Measurements from ENCODE around the gene SLC27A5. TPM values are rescaled to one million over a fixed set of nuclear protein-coding genes. Genes with fewer than 3 reads are reported as not detected.
A peak's percentile ranks its signal among the peaks of the same experiment; 100 is the strongest.

SLC27A5 gene
- total RNA-seq, 2 donors from 2014 or later = 5.4 to 9.9 TPM

DNA sequence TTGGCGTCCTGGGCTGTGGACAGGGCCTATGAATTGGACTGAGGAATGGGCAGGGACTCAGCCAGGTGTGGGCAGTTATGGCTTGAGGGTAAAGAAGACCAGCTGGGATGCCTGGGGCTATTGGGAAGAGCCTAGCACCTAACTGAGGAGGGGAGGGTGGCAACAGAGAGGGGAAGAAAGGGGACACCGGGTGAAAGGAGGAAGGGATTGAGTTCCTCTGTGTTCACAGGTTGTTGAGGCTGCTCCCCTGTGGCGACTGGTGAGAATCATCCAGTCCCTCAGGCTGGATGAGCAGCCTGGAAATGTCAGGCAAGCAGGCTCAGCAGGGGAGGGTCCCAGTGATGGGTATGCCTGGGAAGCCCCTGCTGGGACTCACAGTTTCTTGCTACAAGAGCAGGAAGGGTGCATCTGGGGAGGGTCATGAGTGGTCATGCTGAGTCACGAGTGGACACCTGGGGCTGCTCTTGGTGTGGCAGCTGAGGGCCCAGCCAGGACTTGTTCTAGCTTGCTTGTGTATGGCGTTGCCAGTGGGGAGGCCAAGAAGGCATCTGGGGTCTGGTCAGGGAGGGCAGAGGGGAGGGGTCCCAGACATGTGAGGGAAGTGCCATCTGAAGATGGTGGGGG, 43.5 kb downstream of the SLC27A5 start:
- Histone ChIP-seq H3K27ac (no peak overlapping the region), H3K9me3 (no peaks in the 10 kb centered on the region), H3K4me3 (no peak overlapping the region), H3K4me1 (peaks cover 18% of the 10 kb centered on the region), H3K27me3 (no peaks in the 10 kb centered on the region), H3K36me3 (replicated peaks in 1 of 2; ENCODE audit: insufficient read depth in 1 of 2, low read depth in 2 of 2) (peaks cover 0 to 12% of the 10 kb centered on the region in 2 donors)
- TF ChIP-seq POLR2A (IDR thresholded peaks at IDR 0.05) = no peak
- TF ChIP-seq, protein P1, sequence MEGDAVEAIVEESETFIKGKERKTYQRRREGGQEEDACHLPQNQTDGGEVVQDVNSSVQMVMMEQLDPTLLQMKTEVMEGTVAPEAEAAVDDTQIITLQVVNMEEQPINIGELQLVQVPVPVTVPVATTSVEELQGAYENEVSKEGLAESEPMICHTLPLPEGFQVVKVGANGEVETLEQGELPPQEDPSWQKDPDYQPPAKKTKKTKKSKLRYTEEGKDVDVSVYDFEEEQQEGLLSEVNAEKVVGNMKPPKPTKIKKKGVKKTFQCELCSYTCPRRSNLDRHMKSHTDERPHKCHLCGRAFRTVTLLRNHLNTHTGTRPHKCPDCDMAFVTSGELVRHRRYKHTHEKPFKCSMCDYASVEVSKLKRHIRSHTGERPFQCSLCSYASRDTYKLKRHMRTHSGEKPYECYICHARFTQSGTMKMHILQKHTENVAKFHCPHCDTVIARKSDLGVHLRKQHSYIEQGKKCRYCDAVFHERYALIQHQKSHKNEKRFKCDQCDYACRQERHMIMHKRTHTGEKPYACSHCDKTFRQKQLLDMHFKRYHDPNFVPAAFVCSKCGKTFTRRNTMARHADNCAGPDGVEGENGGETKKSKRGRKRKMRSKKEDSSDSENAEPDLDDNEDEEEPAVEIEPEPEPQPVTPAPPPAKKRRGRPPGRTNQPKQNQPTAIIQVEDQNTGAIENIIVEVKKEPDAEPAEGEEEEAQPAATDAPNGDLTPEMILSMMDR (IDR thresholded peaks at IDR 0.05) = no peak
- DNase-seq (no peak), ATAC-seq (no peak)
- 45 to 55% methylated on average over 5 of the region's 5 CpGs for WGBS, 2 donors
- intact Hi-C loops (cut with DNase I) = no loop called here

DNA sequence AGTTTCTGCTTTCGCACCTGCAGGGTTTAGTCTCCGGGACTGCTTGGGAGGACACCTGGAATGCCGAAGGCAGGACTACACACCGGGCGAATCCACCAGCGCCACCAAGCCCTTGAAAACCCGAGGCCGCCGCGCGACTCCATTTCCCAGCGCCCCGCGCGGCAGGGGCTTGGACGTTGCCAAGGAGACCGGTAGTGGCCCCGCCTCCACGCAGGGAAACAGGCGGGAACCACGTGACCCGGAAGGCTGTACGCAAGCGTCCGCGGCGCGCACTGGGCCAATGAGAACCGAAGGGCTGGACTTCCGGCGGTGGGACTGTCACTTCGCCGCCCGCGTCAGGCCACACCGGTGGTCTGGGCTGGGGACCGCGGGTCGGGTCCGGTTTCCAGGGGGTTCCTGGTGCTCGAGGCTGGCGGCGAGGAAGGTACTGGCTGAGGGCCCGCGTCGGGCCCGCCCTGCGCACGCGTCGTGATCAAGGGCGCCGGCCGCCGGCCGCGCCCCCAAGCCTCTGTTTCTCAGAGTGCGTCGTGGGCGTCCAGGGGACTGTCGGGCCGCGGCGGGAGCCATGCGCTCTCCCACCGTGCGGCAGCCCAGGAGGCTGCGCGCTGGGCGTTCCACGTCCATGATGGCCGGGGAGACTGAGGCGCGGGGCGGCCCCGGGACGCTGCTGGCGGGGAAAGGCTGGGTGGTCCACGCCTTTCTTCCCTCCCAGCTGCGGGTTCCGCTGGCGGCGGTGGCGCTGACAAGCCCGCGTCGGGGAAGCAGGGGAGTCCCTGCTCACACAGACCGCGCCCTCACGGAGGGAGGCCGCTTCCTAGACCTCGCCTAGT, 44.8 kb downstream of the SLC27A5 start, which contains the start of gene ZNF324:
Gene ZNF324, plus strand, starts transcription at position 321 of the 830 bp plus-strand sequence. CDS start 2,106 bp downstream, outside the sequence.
- Histone ChIP-seq H3K4me1 (peaks cover 18% of the 10 kb centered on the region), H3K27me3 (no peaks in the 10 kb centered on the region), H3K36me3 (replicated peaks in 1 of 2; ENCODE audit: insufficient read depth in 1 of 2, low read depth in 2 of 2) (peaks cover 0 to 8% of the 10 kb centered on the region in 2 donors), H3K4me3 (peak within 1 kb of the TSS; percentile 92 to 99), H3K27ac (peak within 1 kb of the TSS in 3 of 4 donors; percentile 35 to 81 (median 75)), H3K9me3 (no peaks in the 10 kb centered on the region)
- WGBS, 2 donors = 0% methylated on average over 1 to 88 of the region's 92 CpGs
- intact Hi-C loops (cut with DNase I) = no loop called here
- peak; percentile 98 to 99 (median 98) for DNase-seq
- TF ChIP-seq POLR2A (IDR thresholded peaks at IDR 0.05) = peak; percentile 19 to 62 (median 58)
- TF ChIP-seq, protein P1 (IDR thresholded peaks at IDR 0.05) = peak in 2 of 7 experiments; percentile 2 to 24
- ATAC-seq = peak; percentile 97

DNA sequence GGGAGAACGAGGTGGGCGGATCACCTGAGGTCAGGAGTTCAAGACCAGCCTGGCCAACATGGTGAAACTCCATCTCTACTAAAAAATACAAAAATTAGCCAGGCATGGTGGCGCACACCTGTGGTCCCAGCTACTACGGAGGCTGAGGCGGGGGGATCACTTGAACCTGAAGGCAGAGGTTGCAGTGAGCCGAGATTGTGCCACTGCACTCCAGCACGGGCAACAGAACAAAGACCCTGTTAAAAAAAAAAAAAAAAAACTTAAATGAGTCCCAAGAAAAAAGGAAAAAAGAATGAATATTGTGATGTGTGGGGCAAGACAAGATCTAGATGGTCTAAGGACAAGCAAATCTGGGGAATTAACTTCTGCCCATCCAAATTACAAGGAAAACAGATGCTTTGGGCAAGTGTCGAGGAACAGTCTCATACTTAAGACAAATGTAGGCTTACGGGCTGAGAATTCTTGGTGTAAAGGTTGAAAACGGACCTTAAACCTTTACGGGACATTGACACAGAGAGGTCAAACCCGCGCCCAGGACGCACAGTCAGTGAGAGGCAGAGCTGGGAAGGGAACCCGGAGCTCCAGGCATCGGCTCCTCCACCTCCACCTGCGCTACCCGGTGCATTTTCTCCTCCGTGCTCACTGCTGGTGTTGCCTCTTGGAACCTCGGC, 45.6 kb downstream of the SLC27A5 start:
- no peak for TF ChIP-seq POLR2A (IDR thresholded peaks at IDR 0.05)
- TF ChIP-seq, protein P1 (IDR thresholded peaks at IDR 0.05) = no peak
- H3K9me3 ChIP-seq = no peaks in the 10 kb centered on the region
- H3K36me3 ChIP-seq (replicated peaks in 1 of 2; ENCODE audit: insufficient read depth in 1 of 2, low read depth in 2 of 2) = peaks cover 0 to 4% of the 10 kb centered on the region in 2 donors
- no peaks in the 10 kb centered on the region for H3K27me3 ChIP-seq
- ATAC-seq (peak; percentile 38), DNase-seq (no peak)
- H3K4me1 ChIP-seq = peaks cover 18% of the 10 kb centered on the region
- intact Hi-C loops (cut with DNase I) = no loop called here
- H3K4me3 ChIP-seq = peak overlapping the region in 1 of 2 donors; percentile 99
- H3K27ac ChIP-seq = peak overlapping the region in 1 of 4 donors; percentile 75
- 31 to 32% methylated on average over 20 of the region's 20 CpGs for WGBS, 2 donors

DNA sequence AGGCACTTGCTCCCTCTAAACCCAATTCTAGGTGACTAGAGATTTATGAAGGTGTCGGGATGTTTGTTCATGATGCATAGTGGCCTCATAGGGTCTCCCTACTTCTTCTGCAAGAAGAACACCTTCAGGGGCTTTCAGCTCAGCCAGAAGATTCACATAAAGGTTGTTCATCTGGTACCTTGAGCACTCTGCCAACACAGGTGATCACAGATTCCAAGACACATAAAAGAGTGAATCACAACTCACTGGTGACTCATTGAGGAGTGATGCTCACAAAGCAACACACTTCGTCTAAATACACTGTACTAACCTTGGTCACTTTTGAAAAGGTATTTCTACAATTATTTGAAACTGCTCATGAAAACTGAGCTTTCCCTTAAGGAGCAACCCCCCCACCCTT, 51.8 kb downstream of the SLC27A5 start:
- no peaks in the 10 kb centered on the region for H3K9me3 ChIP-seq
- DNase-seq = no peak
- H3K36me3 ChIP-seq (replicated peaks in 1 of 2; ENCODE audit: insufficient read depth in 1 of 2, low read depth in 2 of 2) = no peaks in the 10 kb centered on the region
- H3K4me1 ChIP-seq = no peaks in the 10 kb centered on the region
- intact Hi-C loops (cut with DNase I) = no loop called here
- TF ChIP-seq, protein P1 (IDR thresholded peaks at IDR 0.05) = no peak
- TF ChIP-seq POLR2A (IDR thresholded peaks at IDR 0.05) = no peak
- ATAC-seq = no peak
- no peaks in the 10 kb centered on the region for H3K27me3 ChIP-seq
- 82 to 83% methylated on average over 2 of the region's 2 CpGs for WGBS, 2 donors
- H3K27ac ChIP-seq = no peak overlapping the region
- no peak overlapping the region for H3K4me3 ChIP-seq

Data from body of pancreas (tissue), 4 donors.